SKM-1 (cell line): ENCODE data around the gene ARHGAP29.
"Not testable (repeated sequence)": the region's sequence is repeated elsewhere in the genome, so short reads cannot be mapped to it uniquely, and the experiment has no call there.

Experiments used
- DNase-seq: peaks from one replicate; lab custom pipeline; 2025; ENCODE audit not compliant: unreplicated experiment; lab: John Stamatoyannopoulos, UW

The ARHGAP29 gene

GRCh38 chr1:94183197-94183815, 54.1 kb downstream of the ARHGAP29 start:
- no peak for DNase-seq

- no peak for DNase-seq
Measured at GRCh38 chr1:94182191-94182590, 55.2 kb downstream of the ARHGAP29 start.

- no peak for DNase-seq
Measured at GRCh38 chr1:94180650-94181049, 56.7 kb downstream of the ARHGAP29 start.

GRCh38 chr1:94178901-94179300, 58.5 kb downstream of the ARHGAP29 start:
- DNase-seq: no peak

- DNase-seq: no peak
Measured at GRCh38 chr1:94169126-94169525, 68.3 kb downstream of the ARHGAP29 start.

GRCh38 chr1:94165843-94166242, 71.5 kb downstream of the ARHGAP29 start:
- DNase-seq: no peak

GRCh38 chr1:94164885-94165284, 72.5 kb downstream of the ARHGAP29 start:
- not testable (repeated sequence) for DNase-seq

- not testable (repeated sequence) for DNase-seq
Measured at GRCh38 chr1:94164121-94164520, 73.3 kb downstream of the ARHGAP29 start.

- not testable (repeated sequence) for DNase-seq
Measured at GRCh38 chr1:94163249-94163648, 74.1 kb downstream of the ARHGAP29 start.

- DNase-seq: no peak
Measured at GRCh38 chr1:94160811-94161210, 76.6 kb downstream of the ARHGAP29 start.

GRCh38 chr1:94156096-94156625, 81.2 kb downstream of the ARHGAP29 start:
- DNase-seq: no peak

- DNase-seq: no peak
Measured at GRCh38 chr1:94154989-94155388, 82.4 kb downstream of the ARHGAP29 start.

GRCh38 chr1:94153133-94153532, 84.3 kb downstream of the ARHGAP29 start:
- DNase-seq: no peak

- not testable (repeated sequence) for DNase-seq
Measured at GRCh38 chr1:94149166-94149565, 88.2 kb downstream of the ARHGAP29 start.

- DNase-seq: no peak
Measured at GRCh38 chr1:94146273-94146672, 91.1 kb downstream of the ARHGAP29 start.

GRCh38 chr1:94144836-94145235, 92.5 kb downstream of the ARHGAP29 start:
- DNase-seq: no peak

- DNase-seq: no peak
Measured at GRCh38 chr1:94143809-94144176, 93.6 kb downstream of the ARHGAP29 start.

- no peak for DNase-seq
Measured at GRCh38 chr1:94143173-94143808, 94.1 kb downstream of the ARHGAP29 start.

- no peak for DNase-seq
Measured at GRCh38 chr1:94142583-94142982, 94.8 kb downstream of the ARHGAP29 start.

- DNase-seq: no peak
Measured at GRCh38 chr1:94142022-94142421, 95.4 kb downstream of the ARHGAP29 start.

- no peak for DNase-seq
Measured at GRCh38 chr1:94132111-94132510, 105.3 kb downstream of the ARHGAP29 start.

- no peak for DNase-seq
Measured at GRCh38 chr1:94130851-94131595, 106.4 kb downstream of the ARHGAP29 start.
